GM12878 (cell line): Measurements from ENCODE around the gene BCLAF1. TPM values are rescaled to one million over a fixed set of nuclear protein-coding genes. Genes with fewer than 3 reads are reported as not detected.

Experiments
- ATAC-seq: fragments of 200-7000 bp; cut with Tn5 transposase; 3 replicates; pipeline ENCODE4 v1.9.1; 2020; ENCODE audit warnings: mild to moderate bottlenecking, moderate library complexity
- Bru-seq: library from RNA; stranded (reverse); fragments of 400-500 nt; gene quantifications from one replicate; lab custom pipeline; 2021; lab: Mats Ljungman, UMichigan
- BruChase-seq, 2 experiments: library from RNA; stranded (reverse); fragments of 400-500 nt; gene quantifications; one replicate each; lab custom pipeline; 2021; lab: Mats Ljungman, UMichigan
- BruUV-seq: library from RNA; stranded (reverse); fragments of 400-500 nt; replicated peaks from 2 replicates; lab custom pipeline; 2021; lab: Mats Ljungman, UMichigan
- CTCF ChIA-PET: fragments of 300-600 bp; sonication (Branson Sonifier 250); formaldehyde crosslinking; extraction: SDS; loops from one replicate; lab custom pipeline; 2021; ENCODE audit warnings: inconsistent platforms; lab: Yijun Ruan, JAX
- POLR2A ChIA-PET: fragments of 350-600 bp; formaldehyde crosslinking; extraction: SDS; loops from one replicate; lab custom pipeline; 2021; ENCODE audit warnings: inconsistent platforms; lab: Charles Lee
- RAD21 ChIA-PET: fragments of 300-600 bp; sonication (Branson Sonifier 250); formaldehyde crosslinking; loops from one replicate; lab custom pipeline; 2023; ENCODE audit warnings: antibody characterized with exemption; ENCODE audit not compliant: unreplicated experiment; lab: Charles Lee
- SMC1A ChIA-PET: fragments of 300-600 bp; sonication (Branson Sonifier 250); formaldehyde crosslinking; loops from one replicate; lab custom pipeline; 2023; ENCODE audit not compliant: unreplicated experiment, uncharacterized antibody; lab: Charles Lee
- DNase-seq: peaks from one replicate; pipeline ENCODE4 v3.0.0-alpha.2; 2011; ENCODE audit warnings: low read depth, low spot score
- FAIRE-seq: peaks from 3 replicates; lab custom pipeline; 2011; peaks lifted over from hg19 to GRCh38; lab: Jason Lieb, UNC
- H2AFZ ChIP-seq: 2 replicates; pipeline ENCODE4 v1.6.0; 2011; ENCODE audit warnings: low read depth, low read length, control low read depth; ENCODE audit not compliant: control insufficient read depth
- H3K27ac ChIP-seq: 2 replicates; pipeline ENCODE4 v1.5.1; 2011; ENCODE audit warnings: control low read depth; ENCODE audit not compliant: control insufficient read depth, insufficient read depth
- H3K27me3 ChIP-seq, 2 experiments: replicated peaks in 1 of 2; 2 replicates each; pipeline versions ENCODE4 v1.6.0 to v1.6.1; 2011; ENCODE audit warnings: low read length in 1 of 2; ENCODE audit not compliant: control insufficient read depth in 2 of 2, insufficient read depth in 2 of 2
- H3K36me3 ChIP-seq, 2 experiments: 2 replicates each; pipeline ENCODE4 v1.5.1; 2011; ENCODE audit warnings: low read length in 1 of 2; ENCODE audit not compliant: control insufficient read depth in 2 of 2, insufficient read depth in 2 of 2
- H3K4me1 ChIP-seq: 2 replicates; pipeline ENCODE4 v1.6.1; 2011; ENCODE audit warnings: mild to moderate bottlenecking, low read length, moderate library complexity, mixed read lengths; ENCODE audit not compliant: control insufficient read depth, insufficient read depth
- H3K4me2 ChIP-seq: 2 replicates; pipeline ENCODE4 v1.6.0; 2011; ENCODE audit warnings: control low read depth; ENCODE audit not compliant: control insufficient read depth, insufficient read depth
- H3K4me3 ChIP-seq: fragments of 200-600 bp; sonication (generic); 2 replicates; pipeline ENCODE4 v1.5.1; 2016
- H3K79me2 ChIP-seq: 2 replicates; pipeline ENCODE4 v1.6.0; 2011; ENCODE audit warnings: low read length; ENCODE audit not compliant: control insufficient read depth, insufficient read depth
- H3K9ac ChIP-seq: 2 replicates; pipeline ENCODE4 v1.8.0; 2011; ENCODE audit warnings: low read length, control low read depth, mixed read lengths; ENCODE audit not compliant: control insufficient read depth, insufficient read depth
- H3K9me3 ChIP-seq: replicated peaks from 3 replicates; pipeline ENCODE4 v1.5.1; 2011; ENCODE audit warnings: mild to moderate bottlenecking, low read length; ENCODE audit not compliant: control insufficient read depth, insufficient read depth
- H4K20me1 ChIP-seq: 2 replicates; pipeline ENCODE4 v1.6.0; 2011; ENCODE audit not compliant: control insufficient read depth, insufficient read depth
- BRCA1 ChIP-seq: IDR thresholded peaks from 2 replicates; pipeline ENCODE4 v1.6.1; 2011; ENCODE audit warnings: low read depth, low read length, improper control_type of control experiment
- CBX3 ChIP-seq: fragments of 200-600 bp; sonication (generic); IDR thresholded peaks from 2 replicates; pipeline ENCODE4 v1.6.1; 2016; ENCODE audit warnings: low read depth, borderline replicate concordance
- CEBPB ChIP-seq, 2 experiments: fragments of 150-350 bp in 1 of 2; IDR thresholded peaks; 2 replicates each; pipeline ENCODE4 v1.6.1; 2012 to 2014; ENCODE audit warnings: low read depth in 2 of 2, low read length in 2 of 2, borderline replicate concordance in 1 of 2, inconsistent platforms in 1 of 2
- CREB1 ChIP-seq: IDR thresholded peaks from 2 replicates; pipeline ENCODE4 v1.6.1; 2012; ENCODE audit warnings: low read depth, mild to moderate bottlenecking, inconsistent platforms
- DPF2 ChIP-seq: fragments of 450-650 bp; IDR thresholded peaks from 2 replicates; pipeline ENCODE4 v1.6.1; 2017; ENCODE audit warnings: mild to moderate bottlenecking
- HDAC2 ChIP-seq: fragments of 200-600 bp; sonication (generic); IDR thresholded peaks from 2 replicates; pipeline ENCODE4 v1.6.1; 2017
- HDGF ChIP-seq: fragments of 450-650 bp; IDR thresholded peaks from 2 replicates; pipeline ENCODE4 v1.6.1; 2016; ENCODE audit warnings: antibody characterized with exemption
- POLR2AphosphoS5 ChIP-seq: IDR thresholded peaks from 2 replicates; pipeline ENCODE4 v1.6.1; 2011; ENCODE audit warnings: mild to moderate bottlenecking, low read length, inconsistent platforms
- POU2F2 ChIP-seq: IDR thresholded peaks from 3 replicates; pipeline ENCODE4 v1.6.1; 2011; ENCODE audit warnings: low read depth, mild to moderate bottlenecking, low read length, borderline replicate concordance
- RUNX3 ChIP-seq: IDR thresholded peaks from 2 replicates; pipeline ENCODE4 v1.6.1; 2012; ENCODE audit warnings: low read length, inconsistent platforms
- SUPT20H ChIP-seq: IDR thresholded peaks from 2 replicates; pipeline ENCODE4 v1.6.1; 2011; ENCODE audit warnings: low read depth, mild to moderate bottlenecking, low read length, moderate library complexity, borderline replicate concordance; ENCODE audit not compliant: control insufficient read depth
- TAF1 ChIP-seq: IDR thresholded peaks from 2 replicates; pipeline ENCODE4 v1.6.1; 2011; ENCODE audit warnings: mild to moderate bottlenecking, low read depth, low read length, borderline replicate concordance
- USF2 ChIP-seq: IDR thresholded peaks from 2 replicates; pipeline ENCODE4 v1.6.1; 2011; ENCODE audit warnings: low read depth, low read length, improper control_type of control experiment, borderline replicate concordance
- ZNF622 ChIP-seq: fragments of 450-650 bp; IDR thresholded peaks from 2 replicates; pipeline ENCODE4 v1.6.1; 2017; ENCODE audit warnings: mild to moderate bottlenecking, inconsistent platforms
- WGBS: methylation state at CpG from one replicate; pipeline ENCODE4 v1.1.6; 2016; ENCODE audit warnings: low lambda C conversion rate; ENCODE audit not compliant: insufficient replicate concordance, insufficient coverage; ENCODE audit errors: missing lambda C conversion rate; 5-methylcytosine and 5-hydroxymethylcytosine counted together
- in situ Hi-C: fragments of 300-500 bp; cut with MboI; formaldehyde crosslinking; loops from 9 replicates; pipeline ENCODE4 v1.14.3; 2018; ENCODE audit warnings: mixed read lengths
- intact Hi-C: fragments of 100-400 bp; cut with micrococcal nuclease; formaldehyde crosslinking; loops from one replicate; pipeline ENCODE4 v1.14.2; 2022; ENCODE audit not compliant: unreplicated experiment
- long read RNA-seq, 2 experiments: library from polyadenylated mRNA; unstranded; transcript quantifications; one replicate each; pipeline ENCODE4 v2.0.0, GENCODE V29; 2019 to 2020
- polyA minus RNA-seq, 3 experiments: library from RNA; depleted of rRNA, polyadenylated mRNA; stranded (reverse); fragments of >200 nt; gene quantifications; 2 replicates each; pipeline ENCODE4 v1.2.3, GENCODE V29; 2011
- polyA plus RNA-seq, 11 experiments: library from polyadenylated mRNA; depleted of rRNA in 4 of 11; unstranded in 6 of 11; stranded (reverse) in 5 of 11; fragments of >200 nt; fragmentation: Nextera tagmentation in 4 of 11; fragmentation: Illumina TruSeq in 1 of 11; extraction: Ambion mirVana in 4 of 11; extraction: Trizol in 1 of 11; gene quantifications; 1 replicate in 1 of 11; 2 replicates in 10 of 11; pipeline versions ENCODE4 v1.2.1 to v1.2.3, GENCODE V29; 2011 to 2016; ENCODE audit warnings: inconsistent platforms in 2 of 11, missing spikeins in 2 of 11, low read depth in 1 of 11
- total RNA-seq, 4 experiments: library from RNA; depleted of rRNA in 3 of 4; stranded (reverse); fragments of >200 nt in 3 of 4; fragmentation: Illumina TruSeq in 1 of 4; extraction: Trizol in 1 of 4; gene quantifications; 2 replicates each; pipeline versions ENCODE4 v1.2.1 to v1.2.3, GENCODE V29; 2013 to 2021
- TF ChIP-seq, protein P1 (sequence below), 3 experiments: IDR thresholded peaks in 2 of 3; conservative IDR thresholded peaks in 1 of 3; 2 replicates each; pipeline ENCODE4 v1.5.1; 2011; ENCODE audit warnings: low read depth in 3 of 3, low read length in 3 of 3, mild to moderate bottlenecking in 3 of 3, control low read depth in 2 of 3, moderate library complexity in 2 of 3, inconsistent platforms in 1 of 3, mixed read lengths in 1 of 3; ENCODE audit not compliant: control insufficient read depth in 2 of 3, insufficient read depth in 1 of 3; ENCODE audit errors: extremely low read depth in 1 of 3

BCLAF1 gene
- 432 and 455 TPM in 2 replicates for total RNA-seq (2013; cell fraction: nucleolus; rRNA removed)
- total RNA-seq (2014; rRNA removed) (94.1 and 115 TPM in 2 replicates), total RNA-seq (2014; rRNA removed; fragmentation: Illumina TruSeq; extraction: Trizol) (219 TPM in 2 replicates), total RNA-seq (2021) (139 and 154 TPM in 2 replicates), polyA plus RNA-seq (2011; rRNA removed) (111 and 160 TPM in 2 replicates), polyA plus RNA-seq (2014; fragmentation: Illumina TruSeq; extraction: Trizol) (223 and 237 TPM in 2 replicates), polyA plus RNA-seq (2014; fragmentation: Nextera tagmentation; extraction: Ambion mirVana) (10 to 100 TPM; 56.0 to 62.1 TPM), polyA plus RNA-seq (2014; rRNA removed) (77.0 and 87.9 TPM in 2 replicates), polyA plus RNA-seq (2016; fragmentation: Nextera tagmentation; extraction: Ambion mirVana) (100 to 1,000 TPM; 117 to 122 TPM), polyA minus RNA-seq (2011; rRNA and poly(A)+ RNA removed) (115 and 161 TPM in 2 replicates), Bru-seq, nascent RNA (percentile 99 among the genes with signal in this experiment), BruChase-seq, experiment 1, labeled RNA remaining after a 6-hour chase (percentile 99 among the genes with signal in this experiment), BruChase-seq, experiment 2, labeled RNA remaining after a 2-hour chase (percentile 99 among the genes with signal in this experiment)
- 30.6 TPM for polyA plus RNA-seq (2011; ENCODE audit: low read depth)
- polyA plus RNA-seq (2011; cell fraction: cytosol; rRNA removed), result 37.2 and 38.3 TPM in 2 replicates
- polyA plus RNA-seq (2011; cell fraction: nucleus; rRNA removed), result 128 and 129 TPM in 2 replicates
- 45.4 and 59.9 TPM in 2 replicates for polyA plus RNA-seq (2012)
- polyA minus RNA-seq (2011; cell fraction: cytosol; rRNA and poly(A)+ RNA removed), result 50.0 and 64.0 TPM in 2 replicates
- 129 and 170 TPM in 2 replicates for polyA minus RNA-seq (2011; cell fraction: nucleus; rRNA and poly(A)+ RNA removed)
- long read RNA-seq, experiment 1, full-length matches to known transcripts, result 6 of 120 reads
- long read RNA-seq, experiment 1, partial matches to known transcripts, result 106 of 120 reads
- long read RNA-seq, experiment 1, other reads (novel, unspliced or antisense), result 8 of 120 reads
- long read RNA-seq, experiment 2, full-length matches to known transcripts, result 22 of 1,361 reads
- long read RNA-seq, experiment 2, partial matches to known transcripts, result 1,291 of 1,361 reads
- long read RNA-seq, experiment 2, other reads (novel, unspliced or antisense), result 48 of 1,361 reads

GRCh38 chr6:136289579-136290409, at the start of gene BCLAF1:
BCLAF1 (minus strand) TSS chr6:136289846; CDS start chr6:136279866, 9,980 bp downstream.
- Histone ChIP-seq H3K4me2 (peak within 1 kb of the TSS; percentile 90), H2AFZ (peak within 1 kb of the TSS; percentile 88), H3K36me3 (peaks cover 0 to 4% of the 10 kb centered on the region in 2 experiments; a peak in 1 of 4 replicates), H3K9me3 (no peaks in the 10 kb centered on the region), H3K27me3 (no peaks in the 10 kb centered on the region; a peak in 1 of 4 replicates), H3K4me3 (peak within 1 kb of the TSS; percentile 72), H3K27ac (peak within 1 kb of the TSS; percentile 100), H3K79me2 (peaks cover 50% of the 10 kb centered on the region), H3K4me1 (peaks cover 10% of the 10 kb centered on the region; the same call in 1 of the 2 replicates), H3K9ac (peak within 1 kb of the TSS; percentile 98), H4K20me1 (peaks cover 16% of the 10 kb centered on the region; the same call in 1 of the 2 replicates)
- ChIA-PET SMC1A (interaction anchor here (0.6 to 1.8 kb wide), 14 partner anchors 8 to 1203 kb away, joined by 3 to 7 read pairs (median 3); partner anchors contain the start of genes MTFR2 and MYB), POLR2A (interaction anchor here (0.6 to 5.1 kb wide), 9 partner anchors 8 to 1242 kb away, joined by 3 to 59 read pairs (median 3); partner anchors contain the start of genes MAP3K5 and MTFR2), CTCF (interaction anchor here (0.9 to 2.5 kb wide), 4 partner anchors 28 to 502 kb away, joined by 3 to 9 read pairs (median 5); partner anchors contain the start of gene MAP3K5), RAD21 (interaction anchor here (0.6 to 2.0 kb wide), 8 partner anchors 8 to 503 kb away, joined by 3 to 8 read pairs (median 5); partner anchors contain the start of genes MAP3K5 and MTFR2)
- in situ Hi-C loops (loop anchor here (10.0 to 25.0 kb wide), 2 partner anchors 505 to 1277 kb away; partner anchors contain the start of gene MAP3K5), intact Hi-C loops (loop anchor here (2.0 kb wide), 1 partner anchor 39 kb away; the partner anchor contains the start of gene MTFR2)
- FAIRE-seq (peak; percentile 98), DNase-seq (peak; percentile 98), ATAC-seq (peak; percentile 93)
- under 1% methylated on average over 60 of the region's 60 CpGs for WGBS
- BruUV-seq, result no TSS peak
- TF ChIP-seq ZNF622, result no peak
- no peak for TF ChIP-seq DPF2
- TF ChIP-seq HDGF, result peak; percentile 89
- TF ChIP-seq CREB1, result peak; percentile 92
- TF ChIP-seq HDAC2, result no peak
- TF ChIP-seq USF2, result no peak; the same call in 1 of the 2 replicates
- peak; percentile 83 for TF ChIP-seq RUNX3
- peak; percentile 77 for TF ChIP-seq BRCA1
- no peak; a peak in 1 of 4 replicates for TF ChIP-seq CEBPB (IDR thresholded peaks at IDR 0.05; ENCODE audit: borderline replicate concordance in 1 of 2, low read depth in 2 of 2, low read length in 2 of 2)
- TF ChIP-seq POU2F2, result peak; percentile 65; the same call in 1 of the 3 replicates
- peak; percentile 99 for TF ChIP-seq POLR2AphosphoS5
- TF ChIP-seq SUPT20H, result no peak
- TF ChIP-seq, protein P1, sequence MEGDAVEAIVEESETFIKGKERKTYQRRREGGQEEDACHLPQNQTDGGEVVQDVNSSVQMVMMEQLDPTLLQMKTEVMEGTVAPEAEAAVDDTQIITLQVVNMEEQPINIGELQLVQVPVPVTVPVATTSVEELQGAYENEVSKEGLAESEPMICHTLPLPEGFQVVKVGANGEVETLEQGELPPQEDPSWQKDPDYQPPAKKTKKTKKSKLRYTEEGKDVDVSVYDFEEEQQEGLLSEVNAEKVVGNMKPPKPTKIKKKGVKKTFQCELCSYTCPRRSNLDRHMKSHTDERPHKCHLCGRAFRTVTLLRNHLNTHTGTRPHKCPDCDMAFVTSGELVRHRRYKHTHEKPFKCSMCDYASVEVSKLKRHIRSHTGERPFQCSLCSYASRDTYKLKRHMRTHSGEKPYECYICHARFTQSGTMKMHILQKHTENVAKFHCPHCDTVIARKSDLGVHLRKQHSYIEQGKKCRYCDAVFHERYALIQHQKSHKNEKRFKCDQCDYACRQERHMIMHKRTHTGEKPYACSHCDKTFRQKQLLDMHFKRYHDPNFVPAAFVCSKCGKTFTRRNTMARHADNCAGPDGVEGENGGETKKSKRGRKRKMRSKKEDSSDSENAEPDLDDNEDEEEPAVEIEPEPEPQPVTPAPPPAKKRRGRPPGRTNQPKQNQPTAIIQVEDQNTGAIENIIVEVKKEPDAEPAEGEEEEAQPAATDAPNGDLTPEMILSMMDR (IDR thresholded peaks at IDR 0.05 in 2 of 3, conservative IDR thresholded peaks at IDR 0.05 in 1 of 3; ENCODE audit: control insufficient read depth in 2 of 3, extremely low read depth in 1 of 3, insufficient read depth in 1 of 3, low read depth in 3 of 3, low read length in 3 of 3), result no peak
- TF ChIP-seq TAF1, result peak; percentile 96
- no peak for TF ChIP-seq CBX3
